Activated T-helper 1 cell treated with anti-CD3 and anti-CD28 coated beads, Interleukin-2, amount 50 U/mL, for 16 hours (primary cell): Measurements from ENCODE around the gene TRAPPC2.
"Not testable (repeated sequence)": the region's sequence is repeated elsewhere in the genome, so short reads cannot be mapped to it uniquely, and the experiment has no call there.

Source experiments
- DNase-seq, 2 donors: peaks; one replicate each; pipeline ENCODE4 v3.0.0-alpha.2; 2020; ENCODE audit warnings: low read depth in 1 of 2, low spot score in 1 of 2

The TRAPPC2 gene

DNA sequence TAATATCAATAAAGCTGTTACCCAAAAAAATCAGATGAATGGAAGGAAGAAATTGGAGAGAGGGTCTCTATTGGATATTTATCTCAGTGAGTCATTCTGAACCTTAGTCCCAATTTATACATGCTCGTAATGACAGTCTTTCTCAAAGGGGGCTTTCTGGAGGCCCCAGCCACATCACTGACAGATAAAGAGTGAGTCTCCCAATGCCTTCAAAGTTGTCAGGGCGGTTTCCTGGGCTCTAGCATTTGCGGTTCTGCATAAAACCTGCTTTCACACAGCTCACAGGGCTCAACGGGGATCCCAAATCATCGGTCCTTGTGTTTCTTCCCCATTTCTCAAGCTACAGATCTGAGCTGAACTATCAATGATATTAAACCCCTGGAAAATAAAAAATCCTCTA is 64.2 kb downstream of the TRAPPC2 start:
- no peak for DNase-seq

- DNase-seq, result not testable (repeated sequence)
These were observed 64.7 kb downstream of the TRAPPC2 start for GRCh38 chrX:13669755-13670154.

GRCh38 chrX:13669246-13669737 is 65.1 kb downstream of the TRAPPC2 start:
- peak in 1 of 2 donors; percentile 25 for DNase-seq

DNA sequence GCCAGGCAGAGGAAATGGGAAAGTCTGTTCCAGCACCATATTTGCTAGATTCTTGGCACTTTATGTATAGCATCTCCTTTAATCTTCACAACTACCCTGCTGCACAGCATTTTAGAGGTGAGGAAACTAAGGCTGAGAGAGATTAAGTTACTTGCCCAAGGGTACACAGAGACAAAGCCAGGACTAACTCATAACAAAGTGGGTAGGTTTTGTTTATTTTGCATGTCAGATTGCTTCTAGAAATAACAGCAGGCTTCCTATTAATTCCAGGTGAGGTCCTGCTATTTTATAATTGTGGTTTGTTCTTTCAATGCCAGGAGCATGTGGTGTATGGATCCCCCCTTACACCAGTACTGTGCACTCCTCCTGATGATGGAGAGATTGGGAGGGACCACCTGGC is 66.5 kb downstream of the TRAPPC2 start:
- no peak for DNase-seq

GRCh38 chrX:13666836-13667235 is 67.6 kb downstream of the TRAPPC2 start:
- DNase-seq, result no peak

DNA sequence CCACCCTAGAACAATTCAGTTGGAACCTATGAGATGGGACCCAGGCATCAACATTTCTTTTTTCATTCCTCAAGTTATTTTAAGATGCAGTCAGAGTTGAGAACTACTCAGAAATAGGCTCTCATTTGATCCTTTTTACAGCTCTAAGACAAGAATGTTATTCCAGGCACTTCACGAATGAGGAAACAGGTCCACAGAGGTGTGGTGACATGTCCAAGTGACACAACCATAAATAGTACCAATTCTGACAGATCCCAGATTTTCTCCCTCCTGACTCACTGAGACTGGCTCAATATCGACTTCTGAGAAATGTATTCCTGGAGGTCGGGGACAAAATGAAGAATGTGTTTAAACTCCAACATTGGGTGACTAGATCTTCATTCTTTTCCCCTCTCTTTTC is 70.4 kb downstream of the TRAPPC2 start:
- no peak for DNase-seq

DNA sequence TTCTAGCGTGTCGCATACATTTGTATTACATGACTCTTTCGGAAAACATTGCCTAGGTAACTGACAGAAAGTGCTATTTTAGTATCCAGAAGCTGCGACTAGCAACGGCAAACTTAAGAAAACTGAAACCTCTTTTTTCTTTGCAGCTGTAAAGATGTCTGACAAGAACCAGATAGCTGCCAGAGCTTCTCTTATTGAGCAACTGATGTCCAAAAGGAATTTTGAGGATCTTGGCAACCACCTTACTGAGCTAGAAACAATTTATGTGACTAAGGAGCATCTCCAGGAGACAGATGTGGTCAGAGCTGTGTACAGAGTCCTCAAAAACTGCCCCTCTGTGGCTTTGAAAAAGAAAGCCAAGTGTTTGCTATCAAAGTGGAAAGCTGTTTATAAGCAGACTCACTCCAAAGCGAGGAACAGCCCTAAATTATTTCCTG is 72.0 kb downstream of the TRAPPC2 start:
- DNase-seq, result no peak
